Non-pigmented ciliary epithelial cell (primary cell): ENCODE measurements around the gene TMEM170B.

ENCODE experiments used
- DNase-seq: peaks from one replicate; pipeline ENCODE4 v3.0.0-alpha.2; 2010; ENCODE audit warnings: low read depth

The TMEM170B gene

DNA sequence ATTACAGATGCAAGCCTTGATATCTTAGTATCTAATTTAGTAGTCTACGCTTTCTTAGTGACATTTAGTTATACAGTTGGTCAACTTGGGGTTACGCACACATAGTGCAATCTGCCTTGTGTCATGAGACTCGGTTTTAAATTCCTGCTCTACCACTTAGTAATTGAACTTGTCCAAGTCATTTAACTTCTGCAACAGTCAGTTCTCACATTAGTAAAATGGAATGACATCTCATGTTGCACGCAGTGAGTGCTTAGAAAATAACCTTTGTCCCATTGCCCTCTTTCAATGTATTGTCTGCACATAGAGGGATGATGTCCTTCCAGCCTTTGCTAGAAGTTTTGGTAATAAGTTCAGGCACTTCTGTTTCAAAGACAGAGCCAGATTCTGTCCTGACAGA, 48.6 kb downstream of the TMEM170B start:
- DNase-seq: no peak

DNA sequence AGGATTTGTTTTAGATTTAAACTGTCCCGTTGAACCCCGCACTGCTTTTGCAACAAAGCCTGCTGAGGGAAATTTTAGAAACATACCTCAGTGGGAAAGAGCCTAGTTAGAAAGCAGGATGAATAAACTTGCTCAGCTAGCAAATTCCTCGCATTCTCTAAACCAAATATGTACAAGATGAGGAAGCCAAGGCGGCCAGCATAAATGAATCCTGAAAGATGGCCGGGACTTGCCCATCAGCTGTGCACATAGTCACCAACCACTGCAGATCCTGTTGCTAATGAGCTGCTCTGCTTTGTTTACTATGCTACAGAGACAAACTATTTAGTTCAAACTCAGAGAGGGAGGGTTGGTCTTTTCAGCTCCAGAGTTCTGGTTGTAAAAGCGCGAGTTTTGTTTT, 49.0 kb downstream of the TMEM170B start:
- peak; percentile 83 for DNase-seq

DNA sequence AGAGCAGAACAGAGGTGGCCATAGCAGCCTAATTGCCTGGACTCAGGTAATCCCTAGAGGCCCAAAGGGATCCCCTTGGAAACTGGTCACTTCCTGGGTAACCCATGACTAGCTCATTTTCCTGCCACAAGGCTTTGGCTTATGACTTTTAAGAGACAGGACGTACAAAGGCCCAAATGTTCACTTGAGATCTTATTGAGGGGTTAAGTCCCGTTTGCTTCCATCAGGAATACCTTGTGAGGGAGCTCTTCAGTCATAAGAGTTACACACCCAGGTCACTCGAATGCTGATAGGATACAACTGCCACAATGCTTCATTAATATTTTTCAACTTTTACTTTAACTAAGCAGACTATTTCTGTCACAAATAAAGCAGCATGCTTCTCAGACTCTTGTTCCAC, 51.7 kb downstream of the TMEM170B start:
- no peak for DNase-seq

DNA sequence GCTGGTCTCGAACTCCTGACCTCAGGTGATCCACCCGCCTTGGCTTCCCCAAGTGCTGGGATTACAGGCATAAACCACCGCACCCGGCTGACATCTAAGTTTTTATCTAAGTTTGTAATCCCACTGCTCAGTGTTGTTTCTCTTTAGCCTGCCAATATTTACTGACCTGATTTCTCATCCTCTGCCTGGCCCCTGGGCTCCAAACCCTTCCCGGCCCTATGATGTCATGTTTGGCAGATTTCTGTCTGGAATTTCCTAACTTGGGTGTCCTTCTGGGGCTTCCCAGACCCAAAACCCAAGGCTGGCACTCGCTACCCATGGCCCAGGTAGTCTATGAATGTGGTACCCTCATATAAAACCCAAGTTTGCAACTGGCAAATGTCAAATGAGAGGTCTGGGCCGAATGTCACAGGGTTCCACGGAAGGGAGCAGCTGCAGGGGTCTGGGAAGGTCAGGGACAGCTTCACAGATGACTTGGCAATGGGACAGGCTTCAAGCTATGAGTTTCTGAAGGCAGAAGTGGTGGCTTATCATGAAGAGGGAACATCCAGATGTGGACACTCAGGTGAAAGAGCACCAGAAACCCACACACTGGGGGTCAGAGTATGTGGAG, 54.9 kb downstream of the TMEM170B start:
- DNase-seq: no peak

DNA sequence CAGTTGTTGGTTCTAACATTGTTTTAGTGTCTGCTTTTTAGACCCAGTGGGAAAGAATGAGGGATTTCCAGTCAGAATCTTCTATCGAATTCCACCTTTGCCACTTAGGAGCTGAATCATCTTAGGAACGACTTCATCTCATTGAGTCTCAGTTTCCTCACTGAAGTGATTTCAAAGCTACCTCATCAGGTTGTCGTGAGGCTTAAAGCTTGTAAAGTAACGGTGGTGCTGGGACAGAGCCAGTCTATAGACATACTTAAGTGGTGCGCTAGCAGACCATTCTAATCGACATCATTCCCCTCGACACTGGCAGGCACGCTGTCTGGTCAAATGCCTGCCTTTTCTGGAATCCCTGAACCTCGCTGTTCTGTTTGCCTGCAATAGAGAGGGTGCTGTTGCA, 55.5 kb downstream of the TMEM170B start:
- no peak for DNase-seq

DNA sequence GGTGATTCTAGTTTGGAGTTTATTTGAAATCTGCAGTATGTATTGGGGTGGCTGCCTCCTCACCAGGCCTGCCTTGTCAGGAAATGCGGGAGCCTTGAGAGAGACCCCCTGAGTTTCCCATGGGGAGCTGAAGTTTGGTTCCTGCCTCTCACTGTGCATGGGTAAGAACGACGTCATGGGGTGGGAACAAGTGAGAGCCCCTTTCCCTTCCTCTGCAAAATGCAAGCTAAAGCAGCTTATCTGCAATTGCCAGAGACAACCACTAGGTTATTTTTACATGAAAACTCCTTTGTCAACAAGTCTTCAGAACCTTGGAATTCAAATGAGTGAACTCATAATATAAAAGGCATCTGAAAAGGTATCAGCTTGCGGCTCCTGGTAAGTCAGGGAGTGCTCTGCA, 58.4 kb downstream of the TMEM170B start:
- no peak for DNase-seq

DNA sequence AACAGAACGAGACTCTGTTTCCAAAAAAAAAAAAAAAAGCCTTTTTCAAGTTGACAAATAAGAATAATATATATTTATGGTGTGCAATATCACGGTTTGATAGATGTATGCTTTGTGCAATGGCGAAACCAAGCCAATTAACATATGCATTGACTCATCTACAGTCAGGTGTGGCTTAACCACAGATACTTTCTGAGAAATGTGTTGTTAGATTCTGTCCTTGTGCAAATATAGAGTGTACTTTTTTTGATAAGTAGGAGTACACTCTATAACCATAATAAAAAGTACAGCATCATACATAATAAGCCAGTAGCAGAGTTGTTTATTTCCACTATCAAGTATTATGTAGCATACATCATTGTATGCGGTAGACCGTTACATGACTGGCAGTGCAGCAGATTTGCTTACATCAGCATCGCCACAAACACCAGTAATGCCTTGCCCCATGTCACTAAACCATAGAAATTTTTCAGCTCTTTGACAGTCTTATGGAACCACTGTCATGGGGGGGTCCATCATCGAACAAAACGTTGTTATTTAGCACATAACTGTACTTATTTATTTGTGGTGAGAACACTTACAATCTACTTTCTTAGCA, 59.2 kb downstream of the TMEM170B start:
- DNase-seq: no peak

DNA sequence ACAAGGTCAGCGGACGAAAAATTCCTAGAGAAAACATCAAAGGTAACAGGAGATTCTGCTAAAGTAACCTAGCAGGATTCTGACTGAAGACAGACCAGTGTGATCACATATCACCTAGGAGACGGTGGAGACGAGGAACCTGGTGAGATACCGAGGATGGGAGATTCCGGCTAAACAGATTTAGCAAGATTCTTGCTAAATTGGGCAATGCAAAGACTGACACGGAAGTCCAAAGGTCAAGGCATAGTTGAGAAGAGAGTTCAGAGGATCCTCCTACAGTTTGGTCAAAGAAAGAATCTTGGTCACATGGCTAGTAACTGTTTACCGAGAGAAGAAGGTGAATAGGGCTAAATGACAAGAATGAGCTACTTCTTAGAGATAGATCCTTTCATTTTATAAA, 61.1 kb downstream of the TMEM170B start:
- no peak for DNase-seq

DNA sequence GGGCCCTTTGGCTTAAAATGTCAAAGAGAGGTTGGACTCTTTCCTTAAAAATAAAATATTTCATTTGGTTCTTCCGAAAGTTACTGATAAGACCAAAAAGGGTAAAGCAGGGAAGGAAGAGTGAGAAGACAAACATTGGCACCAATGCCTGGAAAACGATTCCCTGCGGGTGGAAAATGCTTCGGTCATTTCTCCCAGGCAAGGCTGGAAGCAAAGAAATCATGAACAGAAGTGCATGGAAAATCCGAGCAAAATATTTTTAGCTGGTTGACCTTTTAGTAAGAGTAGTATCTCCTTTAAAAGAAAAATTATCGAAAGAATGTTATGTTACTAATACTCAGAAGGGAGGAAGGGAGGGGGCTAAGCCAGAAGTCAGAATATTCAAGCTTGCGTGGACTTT, 62.7 kb downstream of the TMEM170B start:
- no peak for DNase-seq

DNA sequence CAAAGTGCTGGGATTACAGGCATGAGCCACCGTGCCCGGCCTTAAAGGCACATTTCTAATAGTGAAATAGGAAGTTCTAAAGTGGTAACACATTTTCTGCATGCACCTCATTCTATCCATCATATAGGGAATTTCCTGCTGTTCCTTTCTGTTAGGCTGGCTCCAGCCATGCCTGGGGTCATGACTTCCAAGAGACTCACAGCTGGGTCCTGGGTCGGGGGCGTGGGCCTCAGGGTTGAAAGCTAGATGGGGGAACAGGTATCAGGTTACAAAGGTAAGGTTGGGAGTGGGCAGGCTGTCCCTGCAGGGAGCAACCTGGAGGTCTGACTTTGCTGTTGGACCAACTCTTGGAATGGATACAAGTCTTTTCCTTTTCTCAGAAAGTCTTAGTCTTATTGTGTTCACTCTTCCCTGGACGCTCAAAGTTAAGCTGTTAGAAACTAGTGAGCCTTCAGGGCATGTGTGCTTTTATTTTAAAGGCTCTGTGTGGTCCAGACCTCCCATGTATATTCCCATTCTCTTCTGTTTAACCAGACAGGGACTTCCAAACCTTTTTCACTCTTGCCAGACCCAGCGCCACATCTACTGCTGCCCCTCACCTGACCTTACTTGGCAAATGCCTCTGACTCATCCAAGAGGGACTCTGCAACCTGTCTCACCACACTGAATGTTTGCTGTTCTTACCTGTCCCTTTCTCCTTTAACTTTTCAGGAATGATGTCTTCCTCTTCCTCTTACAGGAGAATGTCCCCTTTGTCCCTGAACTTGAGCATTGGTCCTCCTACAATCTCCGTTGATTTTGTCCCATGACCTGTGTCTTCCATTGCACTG, 64.4 kb downstream of the TMEM170B start:
- no peak for DNase-seq

DNA sequence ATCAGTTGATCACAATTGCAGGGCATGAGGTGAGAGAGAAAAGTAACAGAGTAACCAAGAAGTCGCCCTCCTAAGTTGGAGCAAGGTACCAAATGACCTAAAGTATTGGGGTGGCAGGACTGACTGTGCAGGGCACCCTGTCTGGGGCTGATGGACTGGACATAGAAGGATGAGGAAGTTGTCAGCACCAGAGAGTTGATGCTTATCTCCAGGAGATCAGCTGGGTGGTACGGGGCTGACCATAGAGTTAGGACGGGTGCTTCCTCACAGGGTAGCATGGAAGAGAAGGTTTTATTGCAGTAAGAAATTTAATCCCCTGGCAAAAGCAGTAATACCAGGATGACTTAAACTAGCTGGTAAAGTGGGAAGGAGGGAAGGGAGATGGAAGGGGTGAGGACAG, 66.7 kb downstream of the TMEM170B start:
- DNase-seq: no peak

DNA sequence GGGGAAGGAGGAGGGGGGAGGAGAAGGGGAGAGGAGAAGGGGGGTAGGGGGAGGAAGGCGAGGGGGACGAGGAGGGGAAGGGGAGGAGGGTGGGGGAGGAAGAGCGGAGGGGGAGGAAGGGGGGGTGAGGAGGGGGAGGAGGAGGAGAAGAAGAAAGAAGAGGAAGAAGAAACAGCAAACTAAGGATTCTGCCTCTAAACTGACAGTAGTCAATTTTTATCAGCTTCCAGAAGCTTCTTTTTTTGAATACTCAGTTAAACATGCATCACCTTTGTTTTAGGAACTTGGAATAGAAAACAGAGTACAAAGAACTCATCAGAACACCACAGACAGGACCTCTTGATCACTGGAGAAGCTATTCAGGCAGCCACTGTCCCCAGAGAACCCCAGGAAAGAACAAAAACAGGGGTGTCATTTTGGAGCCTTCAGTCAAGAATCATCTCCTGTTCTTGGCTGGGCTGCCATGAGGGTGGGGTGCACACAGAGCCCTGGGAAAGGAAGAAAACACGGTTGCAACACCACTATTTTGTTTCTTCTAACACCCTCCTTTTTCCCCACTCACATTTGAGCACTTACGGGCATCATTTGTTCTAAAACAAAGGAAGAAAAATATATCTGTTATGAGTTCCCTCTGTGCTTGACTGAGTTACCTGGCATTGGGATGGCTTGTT, 67.4 kb downstream of the TMEM170B start:
- DNase-seq: no peak

DNA sequence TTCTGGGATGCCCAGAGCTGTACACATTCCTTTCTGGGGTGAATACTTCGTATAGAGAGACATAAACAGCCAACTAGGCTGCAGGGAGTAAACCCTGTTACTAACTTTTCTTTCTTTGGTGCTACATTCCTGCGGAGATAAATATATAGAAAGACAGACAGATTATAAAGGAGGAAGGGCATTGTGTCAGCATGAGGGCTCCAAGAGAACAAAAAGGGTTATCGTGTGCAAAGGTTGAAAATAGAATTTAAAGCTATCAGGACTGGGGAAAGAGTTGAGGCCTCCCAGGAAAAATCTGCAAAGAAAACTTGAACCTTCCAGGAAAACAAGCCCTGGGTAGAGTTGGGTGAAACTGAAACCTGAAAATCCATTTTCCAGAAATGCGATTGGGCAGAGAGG, 68.0 kb downstream of the TMEM170B start:
- no peak for DNase-seq

DNA sequence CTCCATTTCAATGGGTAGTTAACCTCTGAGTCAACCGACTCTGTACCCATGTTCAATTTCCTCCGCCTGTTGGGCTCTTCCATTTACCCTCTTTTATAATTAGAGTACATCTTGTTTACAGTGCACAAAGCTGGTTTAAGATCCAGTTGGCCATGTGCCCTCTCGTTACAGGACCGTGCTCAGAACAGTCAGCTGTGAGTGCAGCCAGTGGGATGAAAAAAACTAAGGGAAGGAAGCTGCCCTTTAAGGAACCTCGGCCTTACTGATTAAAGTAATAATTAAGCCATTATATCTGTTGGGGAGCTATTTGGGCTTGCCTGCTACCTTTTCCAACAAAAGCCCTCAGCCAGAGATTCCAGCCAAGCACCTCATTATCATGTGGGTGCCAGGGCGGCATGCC, 68.8 kb downstream of the TMEM170B start:
- DNase-seq: no peak

DNA sequence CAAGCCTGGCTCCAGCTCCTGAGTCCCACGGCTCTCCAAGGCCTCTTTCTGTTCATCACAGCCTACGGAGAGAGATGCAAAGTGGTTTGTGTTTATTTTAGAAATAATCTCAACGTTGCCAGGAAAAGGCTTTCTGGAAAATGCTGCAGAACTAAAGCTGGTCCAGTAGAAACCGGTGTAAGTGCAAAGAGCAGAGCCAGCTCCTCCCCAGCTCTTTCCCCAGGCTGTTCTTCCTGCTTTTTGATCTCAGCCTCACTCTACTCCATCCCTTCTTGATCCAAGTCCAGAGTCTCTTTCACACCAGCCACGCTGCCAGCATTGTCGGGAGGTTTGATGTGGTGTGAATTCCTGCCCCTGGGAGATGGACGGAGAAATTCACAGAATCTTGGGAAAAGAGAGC, 69.8 kb downstream of the TMEM170B start:
- no peak for DNase-seq

DNA sequence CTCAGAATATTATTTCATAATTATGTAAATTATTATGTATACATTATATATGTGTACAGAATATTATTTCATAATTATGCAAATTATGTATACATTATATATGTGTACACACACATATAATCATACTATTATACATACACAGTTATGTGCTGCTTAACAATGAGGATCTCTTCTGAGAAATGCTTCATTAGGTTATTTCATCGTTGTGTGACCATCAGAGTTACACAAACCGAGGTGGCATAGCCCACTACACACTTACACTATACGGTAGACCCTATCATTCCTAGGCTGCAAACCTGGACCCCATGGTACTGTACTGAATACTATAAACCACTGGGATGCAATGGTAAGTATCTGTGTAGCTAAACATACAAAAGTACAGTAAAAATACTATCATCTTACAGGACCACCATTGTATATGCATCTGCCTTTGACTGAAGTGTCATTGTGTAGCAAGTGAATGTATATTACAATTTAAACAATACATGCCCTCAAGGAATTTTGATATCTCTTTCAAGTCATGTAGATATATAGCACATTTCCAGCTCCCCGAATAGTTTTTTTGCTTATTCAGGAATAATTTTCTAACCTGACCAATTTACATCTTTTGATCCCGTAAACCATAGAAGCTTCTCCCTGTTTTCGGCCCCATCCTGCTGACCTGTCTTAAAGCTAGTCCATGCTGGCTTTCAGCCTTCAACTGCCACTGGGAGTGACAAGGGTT, 71.2 kb downstream of the TMEM170B start:
- DNase-seq: no peak

DNA sequence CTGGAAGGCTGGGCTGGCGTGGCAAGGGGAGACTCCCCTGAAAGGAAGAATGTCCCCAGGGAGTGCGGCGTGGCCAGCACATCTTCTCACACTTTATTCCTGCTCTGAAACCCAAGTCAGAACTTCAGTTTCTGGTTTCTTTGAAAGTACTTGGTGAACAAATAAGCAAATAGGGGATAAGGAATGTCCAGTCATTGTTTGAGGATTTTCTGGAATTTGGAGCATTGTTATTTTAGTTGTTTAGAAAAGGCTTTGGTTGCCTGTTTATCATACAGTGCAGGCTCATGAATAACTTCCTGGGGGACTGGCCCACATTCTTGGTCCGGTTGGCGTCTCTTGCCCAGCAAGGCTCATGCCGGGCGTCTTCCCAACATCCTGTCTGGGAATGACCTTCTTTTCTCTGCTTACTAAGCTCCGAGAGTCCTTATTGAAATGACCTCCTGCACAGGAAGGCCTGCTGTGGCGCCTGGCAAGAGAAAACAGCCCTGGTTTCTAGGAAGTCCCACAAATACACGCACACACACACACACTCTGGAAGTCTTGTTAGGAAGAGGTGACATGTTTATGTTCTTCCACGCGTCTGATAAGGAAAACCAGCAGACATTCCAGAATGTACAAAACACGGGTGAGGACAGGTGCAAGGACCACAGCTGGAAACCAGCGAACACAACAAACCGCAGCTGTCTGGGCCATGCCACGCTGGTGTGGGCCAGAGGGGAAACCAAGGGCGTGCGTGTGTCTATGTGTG, 71.9 kb downstream of the TMEM170B start:
- peak; percentile 84 for DNase-seq

DNA sequence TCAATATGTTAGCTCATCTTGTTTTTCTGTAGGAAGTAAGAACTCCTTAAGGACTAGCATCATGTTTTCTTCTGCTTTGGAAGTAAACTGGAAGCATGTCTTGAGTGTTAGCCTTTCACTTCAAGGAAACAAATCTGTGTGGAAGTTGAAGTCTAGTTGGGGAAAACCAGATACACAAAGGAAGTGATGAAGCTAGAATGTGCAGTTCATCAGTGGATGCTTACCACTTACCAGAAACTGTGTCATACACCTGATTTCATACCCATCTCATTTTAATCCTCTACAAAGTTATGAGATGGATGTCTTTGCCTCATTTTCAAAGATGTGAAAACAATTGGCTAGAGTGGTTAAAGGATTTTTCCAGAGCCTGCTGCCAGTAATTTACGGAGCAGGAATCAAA, 75.8 kb downstream of the TMEM170B start:
- DNase-seq: no peak

DNA sequence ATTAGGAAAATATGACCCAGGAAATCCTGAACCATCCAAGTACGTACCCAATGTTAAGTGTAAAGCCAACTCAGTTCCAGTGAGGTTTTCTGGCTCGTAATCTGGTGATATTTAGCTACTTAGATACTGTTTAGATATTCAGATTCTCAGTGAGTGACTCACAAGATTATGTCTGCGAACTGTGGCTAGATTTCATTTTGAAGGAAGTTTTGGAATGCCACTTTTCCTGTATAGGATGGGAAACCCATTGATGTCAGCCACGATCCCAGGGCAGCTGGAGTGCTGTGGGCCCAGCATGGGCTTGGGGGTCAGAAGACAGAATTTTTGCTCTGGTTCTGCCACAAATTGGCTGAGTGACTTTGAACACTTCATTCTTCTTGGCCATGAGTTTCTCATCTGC, 76.3 kb downstream of the TMEM170B start:
- DNase-seq: peak; percentile 94

DNA sequence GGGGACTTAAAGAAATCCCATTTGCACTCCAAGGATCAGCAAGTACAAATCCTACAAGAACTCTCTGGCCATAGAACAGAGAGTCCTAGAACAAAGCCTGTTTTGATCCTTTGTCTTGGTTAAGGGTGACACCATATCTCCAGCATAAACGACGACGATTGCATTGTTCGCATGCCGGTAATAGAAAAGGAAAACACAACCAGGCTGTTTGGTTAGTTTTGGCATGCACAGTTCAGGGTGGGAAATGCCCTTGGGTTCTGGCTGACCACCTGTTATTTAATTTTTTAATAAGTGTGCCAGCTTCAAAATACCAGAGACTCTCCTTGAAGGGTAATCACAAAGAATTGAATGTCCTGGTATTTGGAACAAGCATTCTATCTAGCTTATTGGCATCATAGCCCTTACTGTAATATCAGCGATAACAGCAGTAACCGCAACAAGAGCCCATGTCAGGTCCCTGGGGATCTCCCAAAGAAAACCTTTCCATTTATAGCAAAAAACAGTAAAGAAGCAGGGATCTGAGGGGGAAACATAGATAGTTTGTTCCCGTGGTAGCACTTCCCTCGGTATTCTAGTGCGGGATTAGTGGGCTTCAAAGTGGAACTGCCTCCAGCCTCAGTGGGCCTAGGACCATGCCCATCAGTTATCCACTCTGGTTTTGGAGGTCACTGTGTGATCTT, 77.1 kb downstream of the TMEM170B start:
- DNase-seq: no peak

DNA sequence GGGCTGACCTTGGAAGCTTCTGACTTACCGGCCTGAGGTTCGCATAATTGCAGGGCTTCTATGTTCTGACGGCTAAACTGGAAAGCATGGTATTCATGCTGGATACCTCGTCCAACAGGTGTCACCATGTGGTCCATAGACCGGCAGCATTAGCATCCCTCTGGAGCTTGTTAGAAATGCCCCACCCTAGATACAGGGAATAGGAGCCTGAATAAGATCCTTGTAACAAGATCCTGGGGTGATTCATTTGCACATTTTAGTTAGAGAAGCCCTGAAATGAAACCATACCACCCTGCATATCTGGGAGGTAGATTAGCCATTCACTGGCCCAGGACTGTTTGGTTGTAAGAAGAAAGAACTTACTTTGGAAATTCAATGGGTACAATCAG, 77.7 kb downstream of the TMEM170B start:
- DNase-seq: no peak
